A549 (cell line): ENCODE results near the gene CLCN4.

ENCODE experiments used
- CEBPB ChIP-seq, 2 experiments: fragments of >200 bp in 1 of 2; sonication (Bioruptor Twin) in 1 of 2; formaldehyde crosslinking in 1 of 2; IDR thresholded peaks; 2 replicates each; pipeline ENCODE4 v1.6.1; 2012 to 2016
- CHD2 ChIP-seq: fragments of 150-350 bp; IDR thresholded peaks from 2 replicates; pipeline ENCODE4 v1.6.1; 2014; ENCODE audit warnings: low read length; ENCODE audit not compliant: partially characterized antibody
- CTCF ChIP-seq: fragments of >200 bp; sonication (Bioruptor Twin); formaldehyde crosslinking; IDR thresholded peaks from 3 replicates; pipeline ENCODE4 v1.5.1; 2016
- EP300 ChIP-seq, 2 experiments: fragments of >200 bp; sonication (Bioruptor Twin); formaldehyde crosslinking; IDR thresholded peaks; 2 replicates in 1 of 2; 3 replicates in 1 of 2; pipeline ENCODE4 v1.6.1; 2016 to 2017
- POLR2A ChIP-seq: IDR thresholded peaks from 2 replicates; pipeline ENCODE4 v1.6.1; 2012; ENCODE audit warnings: mild to moderate bottlenecking, low read length
- RCOR1 ChIP-seq: fragments of 150-350 bp; IDR thresholded peaks from 2 replicates; pipeline ENCODE4 v1.6.1; 2014; ENCODE audit warnings: antibody characterized with exemption, low read length, low read depth
- REST ChIP-seq: fragments of 200-600 bp; sonication (generic); IDR thresholded peaks from 2 replicates; pipeline ENCODE4 v1.6.1; 2016; ENCODE audit warnings: antibody characterized with exemption, mild to moderate bottlenecking, moderate library complexity

GRCh38 chrX:10125248-10125615 lies 31.5 kb upstream of the CLCN4 start:
- TF ChIP-seq CTCF (no peak), RCOR1 (no peak), CEBPB (IDR thresholded peaks at IDR 0.05) (no peak), REST (no peak), EP300 (IDR thresholded peaks at IDR 0.05) (no peak), POLR2A (no peak), CHD2 (no peak)
